H9 (cell line): ENCODE measurements around the gene LAMB1. TPM values are rescaled to one million over a fixed set of nuclear protein-coding genes. Genes with fewer than 3 reads are reported as not detected.

Experiments used
- DNase-seq: peaks from one replicate; pipeline ENCODE4 v3.0.0-alpha.2; 2017
- H2AFZ ChIP-seq: one replicate; pipeline ENCODE4 v1.6.1; 2013; ENCODE audit warnings: mild to moderate bottlenecking, low read length, control low read depth, moderate library complexity
- H2AK5ac ChIP-seq: 2 replicates; pipeline ENCODE4 v1.6.1; 2013; ENCODE audit warnings: low read length, control low read depth, mixed read lengths; ENCODE audit not compliant: insufficient read length
- H2BK120ac ChIP-seq: one replicate; pipeline ENCODE4 v1.6.1; 2013; ENCODE audit warnings: low read depth, mild to moderate bottlenecking, low read length, control low read depth, inconsistent platforms; ENCODE audit not compliant: poor library complexity, severe bottlenecking
- H2BK12ac ChIP-seq: 2 replicates; pipeline ENCODE4 v1.6.1; 2013; ENCODE audit warnings: low read length, control low read depth, mixed read lengths, low read depth; ENCODE audit not compliant: insufficient read length
- H2BK15ac ChIP-seq: 2 replicates; pipeline ENCODE4 v1.6.1; 2013; ENCODE audit warnings: low read depth, low read length, control low read depth
- H2BK20ac ChIP-seq: one replicate; pipeline ENCODE4 v1.6.1; 2013; ENCODE audit warnings: low read depth, mild to moderate bottlenecking, low read length, control low read depth, inconsistent platforms; ENCODE audit not compliant: poor library complexity, severe bottlenecking
- H2BK5ac ChIP-seq: 2 replicates; pipeline ENCODE4 v1.6.1; 2013; ENCODE audit warnings: low read length, control low read depth, mixed read lengths; ENCODE audit not compliant: insufficient read length
- H3K14ac ChIP-seq: 2 replicates; pipeline ENCODE4 v1.6.1; 2013; ENCODE audit warnings: low read length, control low read depth; ENCODE audit not compliant: insufficient read depth
- H3K18ac ChIP-seq: 2 replicates; pipeline ENCODE4 v1.6.1; 2013; ENCODE audit warnings: low read depth, mild to moderate bottlenecking, mixed read lengths, low read length, control low read depth; ENCODE audit not compliant: insufficient read length
- H3K23ac ChIP-seq: 2 replicates; pipeline ENCODE4 v1.6.1; 2013; ENCODE audit warnings: low read length, control low read depth, mixed read lengths, low read depth; ENCODE audit not compliant: insufficient read length
- H3K23me2 ChIP-seq: 2 replicates; pipeline ENCODE4 v1.6.1; 2013; ENCODE audit warnings: low read depth, mild to moderate bottlenecking, mixed read lengths, low read length, control low read depth; ENCODE audit not compliant: insufficient read length, poor library complexity, severe bottlenecking
- H3K27ac ChIP-seq: 2 replicates; pipeline ENCODE4 v1.5.1; 2013; ENCODE audit warnings: low read length, control low read depth, mixed read lengths, low read depth; ENCODE audit not compliant: insufficient read length
- H3K27me3 ChIP-seq: 2 replicates; pipeline ENCODE4 v1.6.1; 2013; ENCODE audit warnings: low read length, control low read depth, inconsistent platforms; ENCODE audit not compliant: insufficient read depth
- H3K4ac ChIP-seq: 2 replicates; pipeline ENCODE4 v1.6.1; 2013; ENCODE audit warnings: low read depth, mild to moderate bottlenecking, control low read depth, inconsistent platforms, low read length, moderate library complexity
- H3K4me1 ChIP-seq: 2 replicates; pipeline ENCODE4 v1.6.1; 2013; ENCODE audit warnings: low read length, control low read depth, inconsistent platforms; ENCODE audit not compliant: insufficient read depth
- H3K4me2 ChIP-seq: 2 replicates; pipeline ENCODE4 v1.6.1; 2013; ENCODE audit warnings: low read length, control low read depth, mixed read lengths; ENCODE audit not compliant: insufficient read length, insufficient read depth
- H3K56ac ChIP-seq: 2 replicates; pipeline ENCODE4 v1.6.1; 2013; ENCODE audit warnings: low read depth, mild to moderate bottlenecking, mixed read lengths, low read length, control low read depth; ENCODE audit not compliant: insufficient read length
- H3K79me1 ChIP-seq: 2 replicates; pipeline ENCODE4 v1.6.1; 2013; ENCODE audit warnings: low read depth, mild to moderate bottlenecking, moderate library complexity, low read length, control low read depth, inconsistent platforms; ENCODE audit not compliant: insufficient read depth, poor library complexity, severe bottlenecking
- H3K79me2 ChIP-seq: 2 replicates; pipeline ENCODE4 v1.6.1; 2013; ENCODE audit warnings: low read length, control low read depth, inconsistent platforms; ENCODE audit not compliant: insufficient read depth
- H3K9ac ChIP-seq: 2 replicates; pipeline ENCODE4 v1.6.1; 2013; ENCODE audit warnings: low read length, control low read depth, mixed read lengths; ENCODE audit not compliant: insufficient read length; ENCODE audit errors: extremely low read depth
- H3K9me3 ChIP-seq: one replicate; pipeline ENCODE4 v1.6.1; 2013; ENCODE audit warnings: low read depth, low read length, inconsistent platforms; ENCODE audit not compliant: control insufficient read depth
- H3T11ph ChIP-seq: one replicate; pipeline ENCODE4 v1.6.1; 2013; ENCODE audit warnings: mild to moderate bottlenecking, low read length, control low read depth, inconsistent platforms
- H4K20me1 ChIP-seq: one replicate; pipeline ENCODE4 v1.6.1; 2013; ENCODE audit not compliant: control insufficient read depth, insufficient read length, insufficient read depth
- H4K5ac ChIP-seq: 2 replicates; pipeline ENCODE4 v1.6.1; 2013; ENCODE audit warnings: low read depth, mild to moderate bottlenecking, mixed read lengths, low read length, control low read depth; ENCODE audit not compliant: insufficient read length
- H4K8ac ChIP-seq: replicated peaks from 2 replicates; pipeline ENCODE4 v1.6.1; 2013; ENCODE audit warnings: low read length, control low read depth, mixed read lengths, low read depth; ENCODE audit not compliant: insufficient read length
- H4K91ac ChIP-seq: 2 replicates; pipeline ENCODE4 v1.6.1; 2013; ENCODE audit warnings: low read depth, mild to moderate bottlenecking, moderate library complexity, mixed read lengths, low read length, control low read depth; ENCODE audit not compliant: insufficient read length
- H3K27ac Mint-ChIP-seq, 3 experiments: 2 replicates in 2 of 3; 3 replicates in 1 of 3; pipeline ENCODE4 v1.8.0; 2020 to 2021; ENCODE audit warnings: mixed read lengths in 3 of 3, mild to moderate bottlenecking in 1 of 3, moderate library complexity in 1 of 3
- H3K27me3 Mint-ChIP-seq: 2 replicates; pipeline ENCODE4 v1.8.0; 2021; ENCODE audit warnings: low read depth, mild to moderate bottlenecking, moderate library complexity, mixed read lengths
- H3K36me3 Mint-ChIP-seq, 3 experiments: 2 replicates in 2 of 3; 3 replicates in 1 of 3; pipeline ENCODE4 v1.8.0; 2020 to 2021; ENCODE audit warnings: low read depth in 3 of 3, mixed read lengths in 3 of 3; ENCODE audit not compliant: insufficient read depth in 1 of 3
- H3K4me1 Mint-ChIP-seq, 2 experiments: 2 replicates each; pipeline ENCODE4 v1.8.0; 2020; ENCODE audit warnings: mixed read lengths in 2 of 2
- H3K4me3 Mint-ChIP-seq, 2 experiments: 2 replicates in 1 of 2; 3 replicates in 1 of 2; pipeline ENCODE4 v1.8.0; 2020 to 2021; ENCODE audit warnings: mild to moderate bottlenecking in 2 of 2, mixed read lengths in 2 of 2, moderate library complexity in 1 of 2
- H3K9me3 Mint-ChIP-seq, 2 experiments: 2 replicates in 1 of 2; 3 replicates in 1 of 2; pipeline ENCODE4 v1.8.0; 2020; ENCODE audit warnings: mild to moderate bottlenecking in 2 of 2, mixed read lengths in 2 of 2, moderate library complexity in 1 of 2
- CTCF ChIP-seq: fragments of 200-600 bp; sonication (generic); conservative IDR thresholded peaks from 3 replicates; pipeline ENCODE4 v1.8.0; 2021; ENCODE audit warnings: antibody characterized with exemption, mild to moderate bottlenecking
- WGBS: extraction: QIAGEN DNeasy Blood & Tissue Kit; methylation state at CpG from one replicate; pipeline ENCODE4 v1.1.7; 2013; ENCODE audit warnings: missing lambda C conversion rate, low lambda C conversion rate, mixed read lengths; ENCODE audit not compliant: insufficient read length; ENCODE audit errors: extremely low coverage; 5-methylcytosine and 5-hydroxymethylcytosine counted together
- total RNA-seq: library from RNA; stranded (reverse); gene quantifications from 2 replicates; pipeline ENCODE4 v1.2.1, GENCODE V29; 2021

The LAMB1 gene
- total RNA-seq, 1 experiment from 2014 or later = 75.8 TPM

DNA sequence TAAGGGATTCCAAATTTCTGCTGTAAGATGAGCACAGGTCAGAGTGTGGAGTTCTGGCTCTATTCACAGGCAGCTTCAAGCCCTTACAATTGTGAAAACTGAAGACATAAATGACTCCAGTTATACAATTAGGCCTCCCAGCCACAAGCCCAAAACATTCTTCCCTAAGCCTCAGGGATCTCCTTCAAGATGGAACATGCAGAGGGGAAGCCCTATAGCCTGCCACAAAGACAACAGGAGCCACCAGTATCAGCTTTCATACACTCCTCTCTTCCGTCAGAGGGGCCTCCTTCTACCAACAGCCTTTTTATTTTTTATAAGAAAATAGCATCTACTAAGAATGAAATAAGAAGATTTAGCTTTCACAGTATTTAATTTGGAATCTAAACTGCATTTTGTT lies 65.4 kb downstream of the LAMB1 start:
- no peak for TF ChIP-seq CTCF
- Histone ChIP-seq H3K14ac (no peak overlapping the region), H2BK20ac (no peak overlapping the region), H3K4me1 (no peaks in the 10 kb centered on the region; the same call in 1 of the 2 replicates), H3K9ac (no peak overlapping the region), H3K4ac (no peak overlapping the region), H3K79me1 (no peaks in the 10 kb centered on the region), H4K8ac (no peak overlapping the region), H3K4me2 (no peak overlapping the region), H2AFZ (no peak overlapping the region), H2BK5ac (no peak overlapping the region), H3K23ac (no peak overlapping the region), H3K23me2 (no peaks in the 10 kb centered on the region), H3K79me2 (no peaks in the 10 kb centered on the region), H4K20me1 (peaks cover 3% of the 10 kb centered on the region), H2BK120ac (no peak overlapping the region), H3T11ph (no peak overlapping the region), H2BK15ac (no peak overlapping the region), H3K27me3 (no peaks in the 10 kb centered on the region), H4K91ac (no peak overlapping the region), H2BK12ac (no peak overlapping the region), H3K18ac (no peak overlapping the region), H4K5ac (no peak overlapping the region), H3K27ac (no peak overlapping the region), H2AK5ac (no peak overlapping the region), H3K9me3 (no peaks in the 10 kb centered on the region), H3K56ac (no peak overlapping the region)
- Mint-ChIP-seq H3K27ac (no peak overlapping the region; a peak in 1 of 7 replicates), H3K4me3 (no peak overlapping the region), H3K27me3 (no peaks in the 10 kb centered on the region), H3K36me3 (peaks cover 2 to 40% (median 31%) of the 10 kb centered on the region in 3 experiments; a peak in 6 of 7 replicates), H3K9me3 (no peaks in the 10 kb centered on the region), H3K4me1 (peaks cover 49 to 59% of the 10 kb centered on the region in 2 experiments)
- WGBS = no CpG with 5 or more reads among the region's 1 CpG
- DNase-seq = no peak
